GM21528 (cell line): ENCODE data around the gene SH3BP5.
"Not testable (repeated sequence)": the region's sequence is repeated elsewhere in the genome, so short reads cannot be mapped to it uniquely, and the experiment has no call there.

ENCODE experiments used
- ATAC-seq: cut with Tn5 transposase; IDR thresholded peaks from one replicate; pipeline ENCODE4 v1.9.1; 2021; ENCODE audit warnings: mild to moderate bottlenecking, moderate library complexity; ENCODE audit not compliant: unreplicated experiment, low FRiP score

Gene SH3BP5, protein sequence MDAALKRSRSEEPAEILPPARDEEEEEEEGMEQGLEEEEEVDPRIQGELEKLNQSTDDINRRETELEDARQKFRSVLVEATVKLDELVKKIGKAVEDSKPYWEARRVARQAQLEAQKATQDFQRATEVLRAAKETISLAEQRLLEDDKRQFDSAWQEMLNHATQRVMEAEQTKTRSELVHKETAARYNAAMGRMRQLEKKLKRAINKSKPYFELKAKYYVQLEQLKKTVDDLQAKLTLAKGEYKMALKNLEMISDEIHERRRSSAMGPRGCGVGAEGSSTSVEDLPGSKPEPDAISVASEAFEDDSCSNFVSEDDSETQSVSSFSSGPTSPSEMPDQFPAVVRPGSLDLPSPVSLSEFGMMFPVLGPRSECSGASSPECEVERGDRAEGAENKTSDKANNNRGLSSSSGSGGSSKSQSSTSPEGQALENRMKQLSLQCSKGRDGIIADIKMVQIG

GRCh38 chr3:15332405-15333098, at the start of gene SH3BP5:
Gene SH3BP5 (minus strand): TSS chr3:15332586. CDS start chr3:15332408, 178 bp downstream.
- peak; percentile 74 for ATAC-seq

- no peak for ATAC-seq
Measured at GRCh38 chr3:15380980-15381890, 48.8 kb upstream of the SH3BP5 start.

GRCh38 chr3:15377961-15378791, 45.8 kb upstream of the SH3BP5 start:
- peak; percentile 81 for ATAC-seq

DNA sequence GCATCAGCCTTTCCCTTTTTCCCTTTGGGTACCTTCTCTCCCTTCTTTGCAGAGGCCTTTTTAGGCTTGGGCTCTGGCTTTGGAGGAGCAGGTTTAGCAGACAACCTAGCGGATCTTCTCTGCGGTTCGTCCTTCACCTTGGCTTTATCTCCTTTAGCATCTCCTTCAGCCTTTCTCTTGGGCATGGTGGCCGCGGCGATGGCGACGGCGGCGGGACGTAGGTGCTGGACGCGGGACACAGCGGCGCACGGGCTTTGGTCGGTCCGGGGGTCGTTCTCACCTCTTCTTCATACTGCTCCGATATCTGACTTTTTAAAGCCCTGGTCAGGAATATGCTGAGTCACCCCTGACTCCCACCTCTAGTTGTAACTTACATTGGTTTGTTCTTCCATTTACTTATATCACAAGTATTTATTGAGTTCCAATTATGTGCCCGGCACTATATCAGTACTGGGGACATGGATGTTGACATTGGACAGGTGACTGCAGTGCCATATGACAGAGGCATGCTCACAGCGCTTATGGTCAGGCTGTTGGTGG, 43.1 kb upstream of the SH3BP5 start:
- no peak for ATAC-seq

DNA sequence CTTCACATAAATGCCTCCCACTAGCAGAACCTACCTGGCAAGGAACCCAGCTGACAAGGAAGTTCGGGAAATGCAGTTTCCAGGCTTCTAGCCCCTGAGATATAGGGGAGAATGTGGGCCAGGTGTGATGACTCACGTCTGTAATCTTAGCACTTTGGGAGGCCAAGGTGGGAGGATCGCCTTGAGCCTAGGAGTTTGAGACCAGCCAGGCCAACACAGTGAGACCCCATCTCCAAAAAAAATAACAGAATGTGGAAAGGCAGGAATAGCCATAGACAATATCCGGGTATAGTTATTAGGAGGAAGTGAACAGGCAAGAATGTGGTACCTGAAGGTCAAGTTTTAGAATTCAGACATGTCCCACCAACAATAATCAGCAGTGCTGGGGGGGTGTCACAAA, 40.5 kb upstream of the SH3BP5 start:
- ATAC-seq = no peak

DNA sequence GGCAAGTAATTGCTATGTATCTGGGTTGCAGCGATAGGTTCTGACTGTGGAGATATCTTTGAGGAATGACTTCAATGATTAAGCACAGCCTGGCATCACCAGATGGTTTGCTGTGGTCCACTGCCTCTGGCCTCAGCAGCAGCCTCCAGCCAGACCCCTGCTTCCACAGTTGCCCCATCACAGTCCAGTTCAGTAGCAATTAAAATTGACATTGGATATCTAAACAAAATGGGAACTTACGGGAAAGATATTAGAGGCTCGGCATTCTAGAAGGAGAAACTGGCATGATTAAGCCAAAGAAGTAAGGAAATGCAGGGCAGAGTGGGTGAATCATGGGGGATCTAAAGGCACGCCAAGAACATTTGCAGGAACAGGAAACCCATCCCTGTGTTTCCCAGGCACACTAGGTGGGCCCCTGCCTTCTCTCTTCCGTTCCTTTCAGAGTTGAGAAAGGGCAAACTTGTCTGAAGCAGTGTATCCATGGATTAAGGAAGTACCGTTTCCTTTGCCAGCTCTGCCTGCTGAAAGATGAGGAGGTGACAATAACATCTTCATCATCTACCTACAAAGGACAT, 36.3 kb upstream of the SH3BP5 start:
- ATAC-seq = no peak

DNA sequence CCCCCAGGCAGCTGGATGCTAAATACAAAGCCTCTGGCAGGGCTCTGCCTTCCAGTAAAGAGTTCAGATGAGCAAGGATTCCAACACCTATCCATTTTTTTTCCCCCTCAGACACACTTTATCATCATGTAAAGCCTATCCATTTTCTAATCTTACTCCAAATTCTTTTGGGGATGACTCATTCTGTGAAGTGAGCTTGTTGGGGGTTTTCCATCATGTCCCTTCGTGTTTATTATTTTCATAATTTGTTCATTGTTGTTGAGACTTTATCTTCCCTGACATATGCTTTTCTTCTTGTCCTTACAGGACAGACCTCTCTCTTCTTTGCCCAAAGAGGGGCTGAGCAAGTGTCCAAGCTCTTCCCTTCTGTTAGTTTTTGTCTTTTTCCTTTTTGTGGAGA, 34.7 kb upstream of the SH3BP5 start:
- no peak for ATAC-seq

DNA sequence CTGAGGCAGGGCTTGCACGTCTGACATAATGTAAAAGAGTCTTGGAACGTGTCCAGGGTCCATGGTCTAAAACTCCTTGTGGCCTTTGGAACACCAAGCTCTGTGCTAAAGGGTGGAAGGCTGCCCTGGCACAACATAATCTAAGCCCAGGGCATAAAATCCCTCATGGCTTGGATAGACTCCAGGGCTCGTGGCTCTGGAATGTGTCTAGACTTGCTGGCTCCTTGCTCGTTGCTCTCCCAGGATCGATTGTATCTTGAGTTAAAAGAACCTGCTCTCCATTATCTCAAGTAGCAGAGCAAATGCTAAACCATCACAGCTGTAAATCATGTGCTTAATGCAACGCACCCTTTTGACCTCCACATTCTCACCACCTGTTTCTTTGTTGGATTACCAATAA, 31.7 kb upstream of the SH3BP5 start:
- ATAC-seq = not testable (repeated sequence)

DNA sequence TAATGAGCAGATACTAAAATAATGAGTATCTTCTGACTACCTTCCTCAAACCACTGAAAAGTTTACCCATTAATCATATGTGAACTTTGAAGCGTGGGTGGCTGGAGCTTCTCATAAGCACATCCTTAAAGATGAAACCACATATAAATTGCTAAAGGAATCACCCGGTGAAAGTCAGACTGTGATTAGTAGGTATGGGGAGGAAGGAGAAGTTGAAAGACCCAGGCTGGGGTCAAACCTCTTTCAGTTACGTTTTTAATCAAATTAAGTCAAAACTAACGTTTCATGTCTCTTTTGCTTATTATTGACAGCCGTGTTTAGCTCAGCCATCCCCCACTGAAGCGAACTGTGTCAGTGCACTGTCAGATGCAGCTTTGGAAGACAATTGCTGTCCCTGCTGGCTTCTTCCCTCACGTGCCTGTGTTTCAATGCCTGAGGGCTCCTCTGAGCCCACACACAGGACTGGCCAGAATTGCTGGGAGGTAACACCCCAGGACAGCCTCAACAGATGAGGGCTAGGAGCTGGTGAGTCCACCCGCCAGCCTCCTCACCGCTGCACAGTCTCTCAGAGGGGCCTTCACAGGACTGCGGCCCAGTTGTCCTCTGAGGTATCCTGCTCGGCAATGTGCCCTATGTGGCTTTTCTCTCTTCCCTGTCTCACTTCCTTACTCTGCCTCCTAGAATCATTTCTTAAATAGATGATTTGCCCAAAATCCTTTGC, 29.3 kb upstream of the SH3BP5 start:
- peak; percentile 76 for ATAC-seq

DNA sequence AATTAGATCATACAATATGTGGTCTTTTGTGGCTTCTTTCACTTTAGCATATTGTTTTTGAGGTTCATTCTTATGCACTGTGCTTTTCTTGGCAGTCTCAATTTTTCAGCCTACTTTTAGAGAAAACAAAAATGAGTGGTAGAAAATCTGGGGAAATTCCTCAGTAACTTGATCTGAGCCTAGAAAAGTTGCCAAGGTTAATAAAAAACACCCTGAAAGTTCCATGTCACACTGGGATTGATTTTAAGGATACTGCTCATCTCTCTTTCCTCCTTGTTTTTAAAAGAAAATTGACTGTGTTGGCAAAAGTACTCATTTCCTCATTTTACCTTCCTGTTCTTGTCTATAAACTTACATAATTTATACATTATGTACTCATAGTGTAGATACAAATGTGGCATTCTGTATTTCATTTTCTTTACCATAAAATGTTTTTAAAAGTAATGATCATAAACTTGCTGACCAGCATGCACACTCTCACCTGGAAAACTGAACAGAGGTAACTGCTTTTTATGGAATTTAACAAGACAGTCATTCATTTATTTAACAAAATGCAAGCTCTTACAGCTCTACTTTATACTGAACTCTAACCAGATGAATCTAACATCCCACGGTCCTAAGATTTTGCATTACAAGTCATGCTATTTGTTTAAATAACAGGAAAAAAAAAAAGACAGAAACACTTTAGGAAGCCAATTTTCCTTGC, 28.6 kb upstream of the SH3BP5 start:
- peak; percentile 2 for ATAC-seq

- ATAC-seq = no peak
Measured at GRCh38 chr3:15359677-15360397, 27.5 kb upstream of the SH3BP5 start.

DNA sequence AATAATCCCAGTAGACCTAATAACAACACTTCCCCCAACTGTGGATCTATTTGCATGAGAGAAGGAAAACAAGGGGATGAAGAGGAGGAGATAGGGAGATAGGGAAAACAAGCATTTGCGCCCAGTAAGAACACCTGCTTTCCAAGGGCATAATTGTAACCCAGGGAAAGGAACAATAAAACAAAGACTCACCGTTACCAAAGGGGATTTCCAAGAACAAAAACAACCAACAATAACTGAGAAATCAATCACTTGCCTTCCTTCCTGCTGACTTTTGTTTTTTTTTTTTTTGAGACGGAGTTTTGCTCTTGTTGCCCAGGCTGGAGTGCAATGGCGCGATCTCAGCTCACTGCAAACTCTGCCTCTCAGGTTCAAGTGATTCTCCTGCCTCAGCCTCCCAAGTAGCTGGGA, 24.3 kb upstream of the SH3BP5 start:
- not testable (repeated sequence) for ATAC-seq

DNA sequence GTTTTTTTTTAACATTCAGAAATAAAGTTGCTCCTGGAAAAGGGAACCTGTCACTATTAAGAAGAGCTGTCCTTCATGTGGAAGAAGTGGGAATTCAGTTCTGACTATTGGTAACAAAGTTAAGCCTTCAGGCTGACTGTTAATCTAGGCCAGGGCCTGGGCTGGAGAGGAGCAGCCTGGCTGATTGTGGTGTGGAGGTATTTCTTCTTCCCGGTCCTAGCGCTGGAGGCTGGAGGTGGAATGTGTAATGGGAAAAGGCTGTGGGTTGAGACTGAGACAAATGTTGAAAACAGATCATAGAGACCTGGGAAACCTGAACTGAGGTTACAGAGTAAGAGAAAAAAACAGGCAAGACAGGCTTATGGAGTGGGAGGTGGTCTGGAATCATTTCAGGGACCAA, 23.8 kb upstream of the SH3BP5 start:
- no peak for ATAC-seq

GRCh38 chr3:15355086-15355485, 22.7 kb upstream of the SH3BP5 start:
- ATAC-seq = no peak

DNA sequence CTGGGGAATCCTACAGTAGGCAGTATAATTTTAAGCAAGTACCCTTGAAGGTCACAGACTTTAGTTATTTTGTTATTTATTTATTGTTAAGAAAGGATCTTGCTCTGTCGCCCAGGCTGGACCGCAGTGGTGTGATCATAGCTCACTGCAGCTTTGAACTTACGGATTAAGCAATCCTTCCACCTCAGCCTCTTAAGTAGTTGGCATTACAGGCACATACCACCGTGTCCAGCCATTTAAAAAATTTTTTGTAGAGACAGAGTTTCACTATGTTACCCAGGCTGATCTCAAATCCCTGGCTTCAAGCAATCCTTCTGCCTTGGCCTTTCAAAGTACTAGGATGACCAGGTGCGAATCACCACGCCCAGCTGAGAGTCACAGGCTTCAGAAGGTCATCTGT, 22.1 kb upstream of the SH3BP5 start:
- no peak for ATAC-seq

GRCh38 chr3:15350141-15350540, 17.8 kb upstream of the SH3BP5 start:
- ATAC-seq = no peak

- not testable (repeated sequence) for ATAC-seq
Measured at GRCh38 chr3:15349438-15349837, 17.1 kb upstream of the SH3BP5 start.
